ENCODE data around the gene CD302. TPM values are rescaled to one million over a fixed set of nuclear protein-coding genes. Genes with fewer than 3 reads are reported as not detected.
"Not testable (repeated sequence)": the region's sequence is repeated elsewhere in the genome, so short reads cannot be mapped to it uniquely, and the experiment has no call there.

The CD302 gene
- total RNA-seq, 4 donors from 2014 or later: 12.7 to 35.9 (median 19.1) TPM

DNA sequence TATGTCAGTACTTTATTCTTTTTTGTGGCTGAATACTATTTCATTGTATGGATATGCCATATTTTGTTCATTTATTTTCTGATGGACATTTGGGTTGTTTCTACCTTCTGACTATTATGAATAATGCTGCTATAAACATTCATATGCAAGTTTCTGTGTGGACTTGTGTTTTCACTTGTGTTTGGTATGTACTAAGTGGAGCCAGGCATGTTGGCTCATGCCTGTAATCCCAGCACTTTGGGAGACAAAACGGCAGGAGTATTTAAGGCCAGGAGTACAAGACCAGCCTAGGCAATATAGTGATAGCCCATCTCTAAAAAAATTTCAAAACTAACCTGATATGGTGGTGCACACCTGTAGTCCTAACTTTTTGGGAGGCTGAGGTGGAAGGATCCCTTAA, 62.4 kb downstream of the CD302 start:
- no peaks in the 10 kb centered on the region for H3K9me3 ChIP-seq
- TF ChIP-seq EP300 (IDR thresholded peaks at IDR 0.05; ENCODE audit: low read depth) (no peak), POLR2A (IDR thresholded peaks at IDR 0.05) (no peak), POLR2AphosphoS5 (IDR thresholded peaks at IDR 0.05) (no peak)
- TF ChIP-seq, protein P1, sequence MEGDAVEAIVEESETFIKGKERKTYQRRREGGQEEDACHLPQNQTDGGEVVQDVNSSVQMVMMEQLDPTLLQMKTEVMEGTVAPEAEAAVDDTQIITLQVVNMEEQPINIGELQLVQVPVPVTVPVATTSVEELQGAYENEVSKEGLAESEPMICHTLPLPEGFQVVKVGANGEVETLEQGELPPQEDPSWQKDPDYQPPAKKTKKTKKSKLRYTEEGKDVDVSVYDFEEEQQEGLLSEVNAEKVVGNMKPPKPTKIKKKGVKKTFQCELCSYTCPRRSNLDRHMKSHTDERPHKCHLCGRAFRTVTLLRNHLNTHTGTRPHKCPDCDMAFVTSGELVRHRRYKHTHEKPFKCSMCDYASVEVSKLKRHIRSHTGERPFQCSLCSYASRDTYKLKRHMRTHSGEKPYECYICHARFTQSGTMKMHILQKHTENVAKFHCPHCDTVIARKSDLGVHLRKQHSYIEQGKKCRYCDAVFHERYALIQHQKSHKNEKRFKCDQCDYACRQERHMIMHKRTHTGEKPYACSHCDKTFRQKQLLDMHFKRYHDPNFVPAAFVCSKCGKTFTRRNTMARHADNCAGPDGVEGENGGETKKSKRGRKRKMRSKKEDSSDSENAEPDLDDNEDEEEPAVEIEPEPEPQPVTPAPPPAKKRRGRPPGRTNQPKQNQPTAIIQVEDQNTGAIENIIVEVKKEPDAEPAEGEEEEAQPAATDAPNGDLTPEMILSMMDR (IDR thresholded peaks at IDR 0.05): no peak
- DNase-seq: no peak
- intact Hi-C loops (cut with DNase I; ENCODE audit: low total_unique reads) (no loop called here), in situ Hi-C loops (cut with MboI; ENCODE audit: low pct_ligation_motif_present in 1 of 4, low pct_unique_long_range_greater_than_20kb in 1 of 4, low sequenced_read_pairs in 3 of 4) (no loop called here)
- H3K27ac ChIP-seq: no peak overlapping the region
- no peaks in the 10 kb centered on the region for H3K27me3 ChIP-seq
- 80% methylated on average over 1 of the region's 1 CpG for WGBS, 2 donors (ENCODE audit: low coverage in 1 of 2)
- H3K4me1 ChIP-seq: peaks cover 0 to 6% (median 0%) of the 10 kb centered on the region in 4 donors
- H3K4me3 ChIP-seq: no peak overlapping the region
- H3K36me3 ChIP-seq: peaks cover 0 to 39% (median 6%) of the 10 kb centered on the region in 4 donors

DNA sequence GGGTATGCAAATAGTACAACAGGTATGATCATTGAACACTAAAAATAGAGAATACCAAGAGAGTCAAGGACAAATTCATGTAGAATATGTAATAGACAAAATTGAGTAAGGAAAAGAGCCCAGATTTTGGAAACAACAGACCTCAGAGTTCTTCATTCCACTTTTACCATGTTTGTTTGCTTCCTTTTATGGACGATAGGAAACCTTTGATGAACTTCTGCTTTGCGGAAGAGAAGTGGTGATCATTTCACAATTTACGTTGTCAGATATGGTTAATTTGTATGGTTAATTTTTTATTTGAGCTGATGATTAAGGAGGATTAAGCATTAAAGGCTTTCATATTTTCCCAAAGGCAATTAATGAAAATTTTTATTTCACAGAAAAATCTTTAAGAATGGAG, 69.4 kb downstream of the CD302 start:
- peaks cover 0 to 25% (median under 1%) of the 10 kb centered on the region in 4 donors for H3K4me1 ChIP-seq
- no peak for DNase-seq
- in situ Hi-C loops (cut with MboI; ENCODE audit: low pct_ligation_motif_present in 1 of 4, low pct_unique_long_range_greater_than_20kb in 1 of 4, low sequenced_read_pairs in 3 of 4) (no loop called here), intact Hi-C loops (cut with DNase I; ENCODE audit: low total_unique reads) (no loop called here)
- no peak overlapping the region for H3K4me3 ChIP-seq
- TF ChIP-seq POLR2AphosphoS5 (IDR thresholded peaks at IDR 0.05): no peak
- no peak for TF ChIP-seq POLR2A (IDR thresholded peaks at IDR 0.05)
- TF ChIP-seq, protein P1 (IDR thresholded peaks at IDR 0.05): no peak
- TF ChIP-seq EP300 (IDR thresholded peaks at IDR 0.05; ENCODE audit: low read depth): no peak
- 76 to 83% methylated on average over 3 of the region's 3 CpGs for WGBS, 2 donors (ENCODE audit: low coverage in 1 of 2)
- no peaks in the 10 kb centered on the region for H3K9me3 ChIP-seq
- H3K27ac ChIP-seq: no peak overlapping the region
- no peaks in the 10 kb centered on the region for H3K27me3 ChIP-seq
- H3K36me3 ChIP-seq: peaks cover 0 to 38% (median 13%) of the 10 kb centered on the region in 4 donors

DNA sequence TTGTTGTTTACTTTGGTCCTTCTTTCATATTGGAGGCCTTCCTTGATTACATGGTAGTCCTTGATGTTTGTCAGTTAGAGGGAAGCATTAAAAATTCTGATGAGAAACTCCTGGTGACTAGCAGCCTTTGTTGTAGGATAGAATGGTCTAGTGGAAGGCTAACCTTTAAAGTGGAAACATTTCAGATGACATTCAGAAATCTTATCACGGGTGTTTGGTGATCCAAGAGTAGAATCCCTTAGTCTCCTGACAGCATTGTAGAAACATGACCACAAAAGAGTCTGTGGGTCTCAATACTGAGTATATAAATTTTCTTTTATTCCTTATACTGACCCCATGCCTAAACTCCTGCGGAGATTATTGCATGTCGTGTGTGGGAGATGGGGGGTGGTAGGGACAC, 72.3 kb downstream of the CD302 start:
- in situ Hi-C loops (cut with MboI; ENCODE audit: low pct_ligation_motif_present in 1 of 4, low pct_unique_long_range_greater_than_20kb in 1 of 4, low sequenced_read_pairs in 3 of 4) (no loop called here), intact Hi-C loops (cut with DNase I; ENCODE audit: low total_unique reads) (no loop called here)
- no peak for DNase-seq
- TF ChIP-seq POLR2AphosphoS5 (IDR thresholded peaks at IDR 0.05): no peak
- no peak for TF ChIP-seq POLR2A (IDR thresholded peaks at IDR 0.05)
- TF ChIP-seq, protein P1 (IDR thresholded peaks at IDR 0.05): no peak
- peaks cover 0 to 17% (median 7%) of the 10 kb centered on the region in 4 donors for H3K36me3 ChIP-seq
- H3K27me3 ChIP-seq: no peaks in the 10 kb centered on the region
- no peak overlapping the region for H3K27ac ChIP-seq
- WGBS, 2 donors (ENCODE audit: low coverage in 1 of 2): 75 to 93% methylated on average over 2 to 3 of the region's 3 CpGs
- no peak overlapping the region for H3K4me3 ChIP-seq
- no peaks in the 10 kb centered on the region for H3K9me3 ChIP-seq
- peaks cover 4 to 46% (median 5%) of the 10 kb centered on the region in 4 donors for H3K4me1 ChIP-seq

DNA sequence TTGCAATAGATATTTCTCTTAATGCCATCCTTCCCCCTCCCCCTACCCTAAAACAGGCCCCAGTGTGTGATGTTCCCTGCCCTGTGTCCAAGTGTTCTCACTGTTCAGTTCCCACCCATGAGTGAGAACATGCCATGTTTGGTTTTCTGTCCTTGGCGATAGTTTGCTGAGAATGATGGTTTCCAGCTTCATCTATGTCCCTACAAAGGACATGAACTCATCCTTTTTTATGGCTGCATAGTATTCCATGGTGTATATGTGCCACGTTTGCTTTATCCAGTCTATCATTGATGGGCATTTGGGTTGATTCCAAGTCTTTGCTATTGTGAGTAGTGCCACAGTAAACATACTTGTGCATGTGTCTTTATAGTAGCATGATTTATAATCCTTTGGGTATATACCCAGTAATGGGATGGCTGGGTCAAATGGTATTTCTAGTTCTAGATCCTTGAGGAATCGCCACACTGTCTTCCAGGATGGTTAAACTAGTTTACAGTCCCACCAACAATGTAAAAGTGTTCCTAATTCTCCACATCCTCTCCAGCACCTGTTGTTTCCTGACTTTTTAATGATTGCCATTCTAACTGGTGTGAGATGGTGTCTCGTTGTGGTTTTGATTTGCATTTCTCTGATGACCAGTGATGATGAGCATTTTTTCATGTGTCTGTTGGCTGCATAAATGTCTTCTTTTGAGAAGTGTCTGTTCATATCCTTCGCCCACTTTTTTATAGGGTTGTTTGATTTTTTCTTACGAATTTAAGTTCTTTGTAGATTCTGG, 73.0 kb downstream of the CD302 start:
- 96 to 100% methylated on average over 4 to 6 of the region's 6 CpGs for WGBS, 2 donors (ENCODE audit: low coverage in 1 of 2)
- H3K27me3 ChIP-seq; DNase-seq; in situ Hi-C loops (cut with MboI; ENCODE audit: low pct_ligation_motif_present in 1 of 4, low pct_unique_long_range_greater_than_20kb in 1 of 4, low sequenced_read_pairs in 3 of 4); H3K4me3 ChIP-seq; intact Hi-C loops (cut with DNase I; ENCODE audit: low total_unique reads); H3K9me3 ChIP-seq; H3K27ac ChIP-seq: not testable (repeated sequence)
- peaks cover 0 to 12% (median 4%) of the 10 kb centered on the region in 4 donors for H3K36me3 ChIP-seq
- peaks cover 4 to 46% (median 5%) of the 10 kb centered on the region in 4 donors for H3K4me1 ChIP-seq

Data from transverse colon (tissue), 4 donors.